Stimulated activated memory B cell treated with anti-CD40 and anti-IgM and Interleukin-4, amounts not matched to agents 10 μg/mL and 1 μg/mL and 100 μg/mL, for 72 hours (primary cell): ENCODE data around the gene PAX7.

Source experiments
- ATAC-seq: fragments of 150-1000 bp; cut with Tn5 transposase; 2 replicates; pipeline ENCODE4 v1.10.0; 2021
- H3K27ac Mint-ChIP-seq: one replicate; pipeline ENCODE4 v1.8.0; 2022; ENCODE audit warnings: mild to moderate bottlenecking, mixed read lengths
- H3K27me3 Mint-ChIP-seq: one replicate; pipeline ENCODE4 v1.8.0; 2022; ENCODE audit warnings: mixed read lengths
- H3K36me3 Mint-ChIP-seq: one replicate; pipeline ENCODE4 v1.8.0; 2022; ENCODE audit warnings: mixed read lengths
- H3K4me1 Mint-ChIP-seq: one replicate; pipeline ENCODE4 v1.8.0; 2022; ENCODE audit warnings: mixed read lengths
- H3K4me3 Mint-ChIP-seq: one replicate; pipeline ENCODE4 v1.8.0; 2022; ENCODE audit warnings: mild to moderate bottlenecking, moderate library complexity, mixed read lengths
- H3K9me3 Mint-ChIP-seq: one replicate; pipeline ENCODE4 v1.8.0; 2022; ENCODE audit warnings: mixed read lengths

Gene PAX7

GRCh38 chr1:18776777-18777176 lies 146.1 kb downstream of the PAX7 start:
- Mint-ChIP-seq H3K4me1 (no peaks in the 10 kb centered on the region), H3K9me3 (no peaks in the 10 kb centered on the region), H3K4me3 (no peak overlapping the region), H3K27me3 (peaks cover 64% of the 10 kb centered on the region), H3K27ac (no peak overlapping the region), H3K36me3 (no peaks in the 10 kb centered on the region)
- ATAC-seq, result no peak

- peaks cover 58% of the 10 kb centered on the region for H3K27me3 Mint-ChIP-seq
Observed at GRCh38 chr1:18778437-18778836, 147.8 kb downstream of the PAX7 start.

GRCh38 chr1:18781031-18781430 lies 150.4 kb downstream of the PAX7 start:
- peaks cover 58% of the 10 kb centered on the region for H3K27me3 Mint-ChIP-seq
- no peaks in the 10 kb centered on the region for H3K9me3 Mint-ChIP-seq
- no peaks in the 10 kb centered on the region for H3K4me1 Mint-ChIP-seq
- no peak overlapping the region for H3K27ac Mint-ChIP-seq
- H3K36me3 Mint-ChIP-seq, result no peaks in the 10 kb centered on the region
- H3K4me3 Mint-ChIP-seq, result no peak overlapping the region
- ATAC-seq, result no peak

More at GRCh38 chr1:18778437-18778836, 147.8 kb downstream of the PAX7 start:
- H3K36me3 Mint-ChIP-seq, result no peaks in the 10 kb centered on the region
- H3K9me3 Mint-ChIP-seq, result no peaks in the 10 kb centered on the region
- no peaks in the 10 kb centered on the region for H3K4me1 Mint-ChIP-seq
- H3K27ac Mint-ChIP-seq, result no peak overlapping the region
- no peak overlapping the region for H3K4me3 Mint-ChIP-seq
- no peak for ATAC-seq

GRCh38 chr1:18783705-18784481 lies 153.2 kb downstream of the PAX7 start:
- H3K27me3 Mint-ChIP-seq, result peaks cover 46% of the 10 kb centered on the region
- ATAC-seq, result no peak
- no peaks in the 10 kb centered on the region for H3K4me1 Mint-ChIP-seq

GRCh38 chr1:18784482-18784831 lies 153.8 kb downstream of the PAX7 start:
- Mint-ChIP-seq H3K27me3 (peaks cover 41% of the 10 kb centered on the region), H3K4me3 (no peak overlapping the region), H3K4me1 (no peaks in the 10 kb centered on the region), H3K36me3 (no peaks in the 10 kb centered on the region), H3K9me3 (no peaks in the 10 kb centered on the region), H3K27ac (no peak overlapping the region)
- ATAC-seq, result no peak

More at GRCh38 chr1:18783705-18784481, 153.2 kb downstream of the PAX7 start:
- Mint-ChIP-seq H3K27ac (no peak overlapping the region), H3K36me3 (no peaks in the 10 kb centered on the region), H3K9me3 (no peaks in the 10 kb centered on the region), H3K4me3 (no peak overlapping the region)

- H3K27me3 Mint-ChIP-seq, result peaks cover 54% of the 10 kb centered on the region
- ATAC-seq, result no peak
- no peaks in the 10 kb centered on the region for H3K9me3 Mint-ChIP-seq
- H3K4me3 Mint-ChIP-seq, result no peak overlapping the region
- no peaks in the 10 kb centered on the region for H3K36me3 Mint-ChIP-seq
- H3K4me1 Mint-ChIP-seq, result no peaks in the 10 kb centered on the region
- no peak overlapping the region for H3K27ac Mint-ChIP-seq
Observed at GRCh38 chr1:18786149-18786548, 155.5 kb downstream of the PAX7 start.

GRCh38 chr1:18787825-18788385 lies 157.3 kb downstream of the PAX7 start:
- no peak for ATAC-seq
- H3K4me1 Mint-ChIP-seq, result no peaks in the 10 kb centered on the region
- H3K4me3 Mint-ChIP-seq, result no peak overlapping the region
- no peaks in the 10 kb centered on the region for H3K36me3 Mint-ChIP-seq
- peaks cover 69% of the 10 kb centered on the region for H3K27me3 Mint-ChIP-seq
- H3K27ac Mint-ChIP-seq, result no peak overlapping the region
- H3K9me3 Mint-ChIP-seq, result peaks cover 9% of the 10 kb centered on the region

GRCh38 chr1:18789246-18789645 lies 158.6 kb downstream of the PAX7 start:
- peaks cover 75% of the 10 kb centered on the region for H3K27me3 Mint-ChIP-seq
- no peak overlapping the region for H3K4me3 Mint-ChIP-seq
- H3K36me3 Mint-ChIP-seq, result no peaks in the 10 kb centered on the region
- no peak overlapping the region for H3K27ac Mint-ChIP-seq
- H3K9me3 Mint-ChIP-seq, result peaks cover 9% of the 10 kb centered on the region
- no peak for ATAC-seq
- H3K4me1 Mint-ChIP-seq, result no peaks in the 10 kb centered on the region

GRCh38 chr1:18792747-18793146 lies 162.1 kb downstream of the PAX7 start:
- H3K4me1 Mint-ChIP-seq, result no peaks in the 10 kb centered on the region
- H3K36me3 Mint-ChIP-seq, result no peaks in the 10 kb centered on the region
- H3K27ac Mint-ChIP-seq, result no peak overlapping the region
- H3K9me3 Mint-ChIP-seq, result peaks cover 9% of the 10 kb centered on the region
- H3K4me3 Mint-ChIP-seq, result no peak overlapping the region
- ATAC-seq, result no peak
- H3K27me3 Mint-ChIP-seq, result peaks cover 69% of the 10 kb centered on the region

- peaks cover 9% of the 10 kb centered on the region for H3K9me3 Mint-ChIP-seq
- H3K4me3 Mint-ChIP-seq, result no peak overlapping the region
- no peak overlapping the region for H3K27ac Mint-ChIP-seq
- no peaks in the 10 kb centered on the region for H3K4me1 Mint-ChIP-seq
- ATAC-seq, result no peak
- peaks cover 69% of the 10 kb centered on the region for H3K27me3 Mint-ChIP-seq
- H3K36me3 Mint-ChIP-seq, result no peaks in the 10 kb centered on the region
Observed at GRCh38 chr1:18793164-18793563, 162.5 kb downstream of the PAX7 start.

GRCh38 chr1:18794051-18794450 lies 163.4 kb downstream of the PAX7 start:
- H3K4me1 Mint-ChIP-seq, result no peaks in the 10 kb centered on the region
- no peaks in the 10 kb centered on the region for H3K36me3 Mint-ChIP-seq
- peaks cover 69% of the 10 kb centered on the region for H3K27me3 Mint-ChIP-seq
- no peak overlapping the region for H3K4me3 Mint-ChIP-seq
- H3K27ac Mint-ChIP-seq, result no peak overlapping the region
- ATAC-seq, result no peak
- peaks cover 9% of the 10 kb centered on the region for H3K9me3 Mint-ChIP-seq

- no peak overlapping the region for H3K4me3 Mint-ChIP-seq
- no peak overlapping the region for H3K27ac Mint-ChIP-seq
- H3K4me1 Mint-ChIP-seq, result no peaks in the 10 kb centered on the region
- H3K36me3 Mint-ChIP-seq, result no peaks in the 10 kb centered on the region
- H3K9me3 Mint-ChIP-seq, result peaks cover 9% of the 10 kb centered on the region
- peaks cover 67% of the 10 kb centered on the region for H3K27me3 Mint-ChIP-seq
- no peak for ATAC-seq
Observed at GRCh38 chr1:18794561-18794960, 163.9 kb downstream of the PAX7 start.

GRCh38 chr1:18795002-18795689 lies 164.5 kb downstream of the PAX7 start:
- Mint-ChIP-seq H3K9me3 (peaks cover 9% of the 10 kb centered on the region), H3K4me3 (no peak overlapping the region), H3K27ac (no peak overlapping the region), H3K4me1 (no peaks in the 10 kb centered on the region), H3K27me3 (peaks cover 62% of the 10 kb centered on the region), H3K36me3 (no peaks in the 10 kb centered on the region)
- ATAC-seq, result no peak

GRCh38 chr1:18796950-18797349 lies 166.3 kb downstream of the PAX7 start:
- no peak overlapping the region for H3K4me3 Mint-ChIP-seq
- peaks cover 46% of the 10 kb centered on the region for H3K27me3 Mint-ChIP-seq
- no peak for ATAC-seq
- no peaks in the 10 kb centered on the region for H3K36me3 Mint-ChIP-seq
- H3K4me1 Mint-ChIP-seq, result no peaks in the 10 kb centered on the region
- H3K27ac Mint-ChIP-seq, result no peak overlapping the region
- peaks cover 8% of the 10 kb centered on the region for H3K9me3 Mint-ChIP-seq
